ENCODE data around the gene NAA10.
A peak's percentile ranks its signal among the peaks of the same experiment; 100 is the strongest.

NAA10 gene

GRCh38 chrX:153955228-153955732 lies 20.4 kb upstream of the NAA10 start:
- 94 to 100% methylated on average over 3 to 7 of the region's 12 CpGs for WGBS, 2 experiments (ENCODE audit: insufficient coverage in 2 of 2)
- H3K4me1 ChIP-seq (ENCODE audit: control insufficient read depth, insufficient read depth, low read length, poor library complexity, severe bottlenecking) = peaks cover 3% of the 10 kb centered on the region
- H3K36me3 ChIP-seq (ENCODE audit: control insufficient read depth, insufficient read depth, low read length) = peaks cover 74% of the 10 kb centered on the region
- no peak overlapping the region for H3K27ac ChIP-seq (ENCODE audit: low read depth, low read length, severe bottlenecking)
- H3K4me3 ChIP-seq (ENCODE audit: extremely low read depth, insufficient read depth, low read length, poor library complexity, severe bottlenecking) = no peak overlapping the region
- no peaks in the 10 kb centered on the region for H3K9me3 ChIP-seq (ENCODE audit: control insufficient read depth, low read length)

GRCh38 chrX:153954558-153955227 lies 19.9 kb upstream of the NAA10 start:
- H3K4me1 ChIP-seq (ENCODE audit: control insufficient read depth, insufficient read depth, low read length, poor library complexity, severe bottlenecking) = peaks cover 8% of the 10 kb centered on the region
- H3K36me3 ChIP-seq (ENCODE audit: control insufficient read depth, insufficient read depth, low read length) = peaks cover 74% of the 10 kb centered on the region
- 93 to 95% methylated on average over 3 to 31 of the region's 44 CpGs for WGBS, 2 experiments (ENCODE audit: insufficient coverage in 2 of 2)
- no peak overlapping the region for H3K4me3 ChIP-seq (ENCODE audit: extremely low read depth, insufficient read depth, low read length, poor library complexity, severe bottlenecking)
- no peaks in the 10 kb centered on the region for H3K9me3 ChIP-seq (ENCODE audit: control insufficient read depth, low read length)
- H3K27ac ChIP-seq (ENCODE audit: low read depth, low read length, severe bottlenecking) = no peak overlapping the region

- WGBS, 2 experiments (ENCODE audit: insufficient coverage in 2 of 2) = 90 to 97% methylated on average over 1 to 6 of the region's 33 CpGs
- Histone ChIP-seq H3K4me3 (ENCODE audit: extremely low read depth, insufficient read depth, low read length, poor library complexity, severe bottlenecking) (no peak overlapping the region), H3K9me3 (ENCODE audit: control insufficient read depth, low read length) (no peaks in the 10 kb centered on the region), H3K27ac (ENCODE audit: low read depth, low read length, severe bottlenecking) (no peak overlapping the region), H3K4me1 (ENCODE audit: control insufficient read depth, insufficient read depth, low read length, poor library complexity, severe bottlenecking) (peaks cover 13% of the 10 kb centered on the region), H3K36me3 (ENCODE audit: control insufficient read depth, insufficient read depth, low read length) (peaks cover 70% of the 10 kb centered on the region)
These were observed 19.2 kb upstream of the NAA10 start for GRCh38 chrX:153953892-153954557.

- no peak overlapping the region for H3K4me3 ChIP-seq (ENCODE audit: extremely low read depth, insufficient read depth, low read length, poor library complexity, severe bottlenecking)
- WGBS, 2 experiments (ENCODE audit: insufficient coverage in 2 of 2) = 31 to 32% methylated on average over 16 of the region's 33 CpGs
- peaks cover 18% of the 10 kb centered on the region for H3K4me1 ChIP-seq (ENCODE audit: control insufficient read depth, insufficient read depth, low read length, poor library complexity, severe bottlenecking)
- H3K9me3 ChIP-seq (ENCODE audit: control insufficient read depth, low read length) = no peaks in the 10 kb centered on the region
- peaks cover 64% of the 10 kb centered on the region for H3K36me3 ChIP-seq (ENCODE audit: control insufficient read depth, insufficient read depth, low read length)
- H3K27ac ChIP-seq (ENCODE audit: low read depth, low read length, severe bottlenecking) = no peak overlapping the region
These were observed 18.5 kb upstream of the NAA10 start for GRCh38 chrX:153953342-153953830.

- Histone ChIP-seq H3K4me3 (ENCODE audit: extremely low read depth, insufficient read depth, low read length, poor library complexity, severe bottlenecking) (no peak overlapping the region), H3K4me1 (ENCODE audit: control insufficient read depth, insufficient read depth, low read length, poor library complexity, severe bottlenecking) (peaks cover 19% of the 10 kb centered on the region), H3K36me3 (ENCODE audit: control insufficient read depth, insufficient read depth, low read length) (peaks cover 55% of the 10 kb centered on the region), H3K27ac (ENCODE audit: low read depth, low read length, severe bottlenecking) (no peak overlapping the region), H3K9me3 (ENCODE audit: control insufficient read depth, low read length) (no peaks in the 10 kb centered on the region)
- WGBS, 2 experiments (ENCODE audit: insufficient coverage in 2 of 2) = 96% methylated on average over 13 to 15 of the region's 32 CpGs
These were observed 17.7 kb upstream of the NAA10 start for GRCh38 chrX:153952373-153953026.

- Histone ChIP-seq H3K27ac (ENCODE audit: low read depth, low read length, severe bottlenecking) (no peak overlapping the region), H3K4me1 (ENCODE audit: control insufficient read depth, insufficient read depth, low read length, poor library complexity, severe bottlenecking) (peaks cover 19% of the 10 kb centered on the region), H3K4me3 (ENCODE audit: extremely low read depth, insufficient read depth, low read length, poor library complexity, severe bottlenecking) (no peak overlapping the region), H3K9me3 (ENCODE audit: control insufficient read depth, low read length) (no peaks in the 10 kb centered on the region), H3K36me3 (ENCODE audit: control insufficient read depth, insufficient read depth, low read length) (peaks cover 50% of the 10 kb centered on the region)
- 97 to 98% methylated on average over 8 to 11 of the region's 28 CpGs for WGBS, 2 experiments (ENCODE audit: insufficient coverage in 2 of 2)
These were observed 17.0 kb upstream of the NAA10 start for GRCh38 chrX:153951683-153952372.

- Histone ChIP-seq H3K27ac (ENCODE audit: low read depth, low read length, severe bottlenecking) (no peak overlapping the region), H3K9me3 (ENCODE audit: control insufficient read depth, low read length) (no peaks in the 10 kb centered on the region), H3K4me3 (ENCODE audit: extremely low read depth, insufficient read depth, low read length, poor library complexity, severe bottlenecking) (no peak overlapping the region), H3K4me1 (ENCODE audit: control insufficient read depth, insufficient read depth, low read length, poor library complexity, severe bottlenecking) (peaks cover 19% of the 10 kb centered on the region), H3K36me3 (ENCODE audit: control insufficient read depth, insufficient read depth, low read length) (peaks cover 42% of the 10 kb centered on the region)
- 89 to 91% methylated on average over 9 to 15 of the region's 19 CpGs for WGBS, 2 experiments (ENCODE audit: insufficient coverage in 2 of 2)
These were observed 15.3 kb upstream of the NAA10 start for GRCh38 chrX:153950127-153950526.

- Histone ChIP-seq H3K36me3 (ENCODE audit: control insufficient read depth, insufficient read depth, low read length) (peaks cover 42% of the 10 kb centered on the region), H3K4me1 (ENCODE audit: control insufficient read depth, insufficient read depth, low read length, poor library complexity, severe bottlenecking) (peaks cover 19% of the 10 kb centered on the region), H3K9me3 (ENCODE audit: control insufficient read depth, low read length) (no peaks in the 10 kb centered on the region), H3K27ac (ENCODE audit: low read depth, low read length, severe bottlenecking) (peak overlapping the region; percentile 80), H3K4me3 (ENCODE audit: extremely low read depth, insufficient read depth, low read length, poor library complexity, severe bottlenecking) (no peak overlapping the region)
- 79 to 96% methylated on average over 5 to 15 of the region's 30 CpGs for WGBS, 2 experiments (ENCODE audit: insufficient coverage in 2 of 2)
These were observed 14.3 kb upstream of the NAA10 start for GRCh38 chrX:153948847-153949805.

- H3K27ac ChIP-seq (ENCODE audit: low read depth, low read length, severe bottlenecking) = peak overlapping the region; percentile 80
- 43% methylated on average over 4 of the region's 10 CpGs; no CpG with 5 or more reads in 1 of the 2 experiments for WGBS, 2 experiments (ENCODE audit: insufficient coverage in 2 of 2)
These were observed 13.2 kb upstream of the NAA10 start for GRCh38 chrX:153948002-153948466.

More at GRCh38 chrX:153948002-153948466, 13.2 kb upstream of the NAA10 start:
- peaks cover 36% of the 10 kb centered on the region for H3K36me3 ChIP-seq (ENCODE audit: control insufficient read depth, insufficient read depth, low read length)
- no peaks in the 10 kb centered on the region for H3K9me3 ChIP-seq (ENCODE audit: control insufficient read depth, low read length)
- H3K4me1 ChIP-seq (ENCODE audit: control insufficient read depth, insufficient read depth, low read length, poor library complexity, severe bottlenecking) = peaks cover 19% of the 10 kb centered on the region
- no peak overlapping the region for H3K4me3 ChIP-seq (ENCODE audit: extremely low read depth, insufficient read depth, low read length, poor library complexity, severe bottlenecking)
